ENCODE results near the gene ADAM21. TPM values are rescaled to one million over a fixed set of nuclear protein-coding genes. Genes with fewer than 3 reads are reported as not detected.
"Not testable (repeated sequence)": the region's sequence is repeated elsewhere in the genome, so short reads cannot be mapped to it uniquely, and the experiment has no call there.

The ADAM21 gene
- total RNA-seq, 6 experiments from 2014 or later, result 0.12 to 0.17 TPM; not detected in 4

DNA sequence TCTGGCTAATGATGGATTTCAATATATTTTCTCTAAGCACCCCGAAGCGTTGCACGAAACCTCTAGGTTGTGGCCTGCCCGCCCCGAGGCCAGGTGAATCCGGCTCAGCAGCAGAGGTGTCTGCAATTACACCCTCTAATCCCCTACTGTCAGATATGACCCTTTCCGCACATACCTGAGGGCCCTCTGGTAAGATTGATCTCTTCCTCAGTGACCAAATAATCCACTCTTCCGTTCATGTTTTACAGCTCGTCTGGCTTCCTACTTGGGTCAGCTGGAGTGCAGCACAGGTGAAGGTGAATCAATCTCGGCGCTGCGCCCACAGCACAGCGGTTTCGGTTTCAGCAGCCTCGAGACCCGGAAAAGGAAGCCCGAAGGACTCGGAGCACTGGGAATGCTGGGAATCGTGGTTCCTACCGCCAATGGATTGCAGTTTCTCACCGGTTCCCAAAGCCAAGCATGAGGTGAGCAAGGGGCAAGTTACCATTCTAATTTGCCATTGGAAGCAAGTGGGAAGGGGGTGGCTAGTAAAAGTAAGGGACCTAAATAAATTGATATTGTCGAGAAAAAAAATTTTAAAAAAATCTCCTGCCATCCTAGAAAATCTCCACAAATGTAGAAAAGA, 35.1 kb upstream of the ADAM21 start, which contains the start of gene SYNJ2BP:
SYNJ2BP (minus strand) TSS at position 366 of the 625 bp plus-strand sequence; CDS start at position 239, 127 bp downstream.
- WGBS (ENCODE audit: insufficient coverage, low coverage, low lambda C conversion rate, missing lambda C conversion rate), result under 1% methylated on average over 20 of the region's 22 CpGs
- peak; percentile 99 to 100 (median 100) for ATAC-seq
- Histone ChIP-seq H3K27ac (peak within 1 kb of the TSS; percentile 58 to 77 (median 63)), H3K36me3 (no peaks in the 10 kb centered on the region), H3K4me3 (peak within 1 kb of the TSS; percentile 53 to 73 (median 63)), H3K9me3 (no peaks in the 10 kb centered on the region), H3K27me3 (no peaks in the 10 kb centered on the region), H3K4me1 (peaks cover 0 to 7% (median 2%) of the 10 kb centered on the region in 4 donors)
- intact Hi-C loops (cut with DNase I), result no loop called here
- peak; percentile 38 for TF ChIP-seq POLR2A (IDR thresholded peaks at IDR 0.05)
- TF ChIP-seq, protein P1, sequence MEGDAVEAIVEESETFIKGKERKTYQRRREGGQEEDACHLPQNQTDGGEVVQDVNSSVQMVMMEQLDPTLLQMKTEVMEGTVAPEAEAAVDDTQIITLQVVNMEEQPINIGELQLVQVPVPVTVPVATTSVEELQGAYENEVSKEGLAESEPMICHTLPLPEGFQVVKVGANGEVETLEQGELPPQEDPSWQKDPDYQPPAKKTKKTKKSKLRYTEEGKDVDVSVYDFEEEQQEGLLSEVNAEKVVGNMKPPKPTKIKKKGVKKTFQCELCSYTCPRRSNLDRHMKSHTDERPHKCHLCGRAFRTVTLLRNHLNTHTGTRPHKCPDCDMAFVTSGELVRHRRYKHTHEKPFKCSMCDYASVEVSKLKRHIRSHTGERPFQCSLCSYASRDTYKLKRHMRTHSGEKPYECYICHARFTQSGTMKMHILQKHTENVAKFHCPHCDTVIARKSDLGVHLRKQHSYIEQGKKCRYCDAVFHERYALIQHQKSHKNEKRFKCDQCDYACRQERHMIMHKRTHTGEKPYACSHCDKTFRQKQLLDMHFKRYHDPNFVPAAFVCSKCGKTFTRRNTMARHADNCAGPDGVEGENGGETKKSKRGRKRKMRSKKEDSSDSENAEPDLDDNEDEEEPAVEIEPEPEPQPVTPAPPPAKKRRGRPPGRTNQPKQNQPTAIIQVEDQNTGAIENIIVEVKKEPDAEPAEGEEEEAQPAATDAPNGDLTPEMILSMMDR (IDR thresholded peaks at IDR 0.05), result no peak
- peak; percentile 86 to 94 (median 91) for DNase-seq

DNA sequence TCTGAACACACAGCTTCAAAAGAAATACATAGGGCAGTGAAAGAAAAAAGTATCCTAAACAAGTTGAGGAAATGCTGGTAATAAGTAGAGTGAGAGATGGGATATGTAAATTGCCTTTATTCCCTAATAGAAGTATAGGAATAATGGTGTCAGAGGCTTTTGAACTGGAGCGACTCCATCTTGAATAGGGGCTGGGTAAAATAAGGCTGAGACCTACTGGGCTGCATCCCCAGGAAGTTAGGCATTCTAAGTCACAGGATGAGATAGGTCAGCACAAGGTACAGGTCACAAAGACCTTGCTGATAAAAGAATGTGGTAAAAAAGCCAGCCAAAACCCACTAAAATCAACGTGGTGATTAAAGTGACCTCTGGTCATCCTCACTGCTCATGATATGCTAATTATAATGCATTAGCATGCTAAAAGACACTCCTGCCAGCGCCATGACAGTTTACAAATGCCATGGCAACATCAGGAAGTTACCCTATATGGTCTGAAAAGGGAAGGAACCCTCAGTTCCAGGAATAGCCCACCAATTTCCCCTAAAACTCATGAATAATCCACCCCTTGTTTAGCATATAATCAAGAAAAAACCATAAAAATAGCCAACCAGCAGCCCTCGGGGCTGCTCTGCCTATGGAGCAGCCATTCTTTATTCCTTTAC, 32.6 kb upstream of the ADAM21 start:
- WGBS (ENCODE audit: insufficient coverage, low coverage, low lambda C conversion rate, missing lambda C conversion rate), result 41% methylated on average over 3 of the region's 4 CpGs
- intact Hi-C loops (cut with DNase I); H3K9me3 ChIP-seq; H3K27me3 ChIP-seq; H3K4me1 ChIP-seq; ATAC-seq; DNase-seq; H3K27ac ChIP-seq; H3K4me3 ChIP-seq; H3K36me3 ChIP-seq: not testable (repeated sequence)

DNA sequence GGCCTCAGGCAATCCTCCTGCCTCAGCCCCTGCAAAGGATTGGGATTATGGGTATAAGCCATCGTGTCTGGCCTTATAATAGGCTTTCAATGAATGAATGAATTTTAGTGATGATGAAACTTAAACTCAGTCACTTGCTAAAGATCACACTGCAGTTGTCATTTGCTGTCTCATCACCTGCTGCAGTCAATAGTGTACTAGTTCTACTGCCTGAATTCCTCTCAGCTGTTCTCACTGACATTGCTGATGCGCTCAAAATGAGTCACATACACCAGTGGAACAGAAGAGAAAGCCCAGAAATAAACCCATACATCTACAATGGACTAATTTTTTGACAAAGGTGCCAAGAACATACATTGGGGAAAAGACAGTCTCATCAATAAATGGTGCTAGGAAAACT, 29.4 kb upstream of the ADAM21 start:
- no peak overlapping the region for H3K4me3 ChIP-seq
- no peaks in the 10 kb centered on the region for H3K27me3 ChIP-seq
- H3K4me1 ChIP-seq, result no peaks in the 10 kb centered on the region
- TF ChIP-seq POLR2A (IDR thresholded peaks at IDR 0.05), result no peak
- TF ChIP-seq, protein P1 (IDR thresholded peaks at IDR 0.05), result no peak
- DNase-seq (no peak), ATAC-seq (no peak)
- no peaks in the 10 kb centered on the region for H3K36me3 ChIP-seq
- WGBS (ENCODE audit: insufficient coverage, low coverage, low lambda C conversion rate, missing lambda C conversion rate), result 90% methylated on average over 2 of the region's 2 CpGs
- H3K9me3 ChIP-seq, result no peaks in the 10 kb centered on the region
- intact Hi-C loops (cut with DNase I), result no loop called here
- no peak overlapping the region for H3K27ac ChIP-seq

DNA sequence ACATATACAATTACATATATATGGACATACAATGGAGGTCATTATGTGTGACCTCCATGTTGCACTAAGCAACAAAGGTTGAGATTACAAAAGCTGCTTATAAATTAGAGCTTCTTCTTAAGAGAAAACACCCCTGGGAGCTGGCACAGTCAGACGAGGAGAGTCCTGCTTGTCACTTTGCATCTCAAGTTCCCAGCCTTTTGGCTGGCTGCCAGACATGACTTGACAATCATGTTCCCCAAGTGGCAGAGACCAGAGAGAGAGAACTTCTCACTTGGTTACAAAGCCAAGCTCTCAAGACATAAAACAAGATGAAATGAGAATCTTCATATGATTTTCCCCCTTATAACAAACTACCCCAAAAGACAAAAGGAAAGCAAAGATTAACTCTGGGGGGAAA, 26.6 kb upstream of the ADAM21 start:
- no peaks in the 10 kb centered on the region for H3K4me1 ChIP-seq
- no peaks in the 10 kb centered on the region for H3K36me3 ChIP-seq
- TF ChIP-seq, protein P1 (IDR thresholded peaks at IDR 0.05), result no peak
- no peak for TF ChIP-seq POLR2A (IDR thresholded peaks at IDR 0.05)
- intact Hi-C loops (cut with DNase I), result no loop called here
- no peak for ATAC-seq
- no peak overlapping the region for H3K4me3 ChIP-seq
- no peak overlapping the region for H3K27ac ChIP-seq
- DNase-seq, result peak in 1 of 3 donors; percentile 18
- no peaks in the 10 kb centered on the region for H3K27me3 ChIP-seq
- WGBS (ENCODE audit: insufficient coverage, low coverage, low lambda C conversion rate, missing lambda C conversion rate), result 0% methylated on average over 1 of the region's 1 CpG
- no peaks in the 10 kb centered on the region for H3K9me3 ChIP-seq

DNA sequence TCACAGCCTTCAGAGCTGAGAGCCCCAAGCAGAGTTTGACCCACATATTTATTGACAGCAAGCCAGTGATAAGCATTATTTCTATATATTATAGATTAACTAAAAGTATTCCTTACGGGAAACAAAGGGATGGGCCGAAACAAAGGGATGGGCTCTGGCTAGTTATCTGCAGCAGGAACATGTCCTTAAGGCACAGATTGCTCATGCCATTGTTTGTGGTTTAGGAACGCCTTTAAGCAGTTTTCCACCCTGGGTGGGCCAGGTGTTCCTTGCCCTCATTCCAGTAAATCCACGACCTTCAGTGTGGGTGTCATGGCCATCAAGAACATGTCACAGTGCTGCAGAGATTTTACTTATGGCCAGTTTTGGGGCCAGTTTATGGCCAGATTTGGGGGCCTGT, 25.4 kb upstream of the ADAM21 start:
- ATAC-seq; intact Hi-C loops (cut with DNase I); H3K9me3 ChIP-seq; H3K4me1 ChIP-seq; H3K27ac ChIP-seq; DNase-seq; H3K36me3 ChIP-seq; H3K4me3 ChIP-seq; H3K27me3 ChIP-seq: not testable (repeated sequence)
- WGBS (ENCODE audit: insufficient coverage, low coverage, low lambda C conversion rate, missing lambda C conversion rate), result 67% methylated on average over 4 of the region's 4 CpGs

Measured in right lobe of liver (tissue), 6 donors.